Breast epithelium (tissue), 4 donors: ENCODE data around the gene PPP1R15A. TPM values are rescaled to one million over a fixed set of nuclear protein-coding genes. Genes with fewer than 3 reads are reported as not detected.
"Not testable (repeated sequence)": the region's sequence is repeated elsewhere in the genome, so short reads cannot be mapped to it uniquely, and the experiment has no call there.

Experiments
- DNase-seq, 2 donors: peaks; one replicate each; pipeline ENCODE4 v3.0.0-alpha.2; 2019; ENCODE audit warnings: low spot score in 2 of 2
- H3K27ac ChIP-seq, 2 donors: fragments of 200-600 bp; sonication (generic) in 1 of 2; one replicate each; pipeline ENCODE4 v1.5.1; 2016 to 2019; ENCODE audit warnings: mild to moderate bottlenecking in 1 of 2
- H3K27me3 ChIP-seq, 2 donors: fragments of 200-600 bp; sonication (generic) in 1 of 2; one replicate each; pipeline versions ENCODE4 v1.5.1 to v1.6.0; 2017 to 2019; ENCODE audit warnings: control low read depth in 1 of 2, mild to moderate bottlenecking in 1 of 2
- H3K36me3 ChIP-seq: fragments of 200-600 bp; one replicate; pipeline ENCODE4 v1.5.1; 2019
- H3K4me1 ChIP-seq, 2 donors: fragments of 200-600 bp; sonication (generic); one replicate each; pipeline ENCODE4 v1.5.1; 2016 to 2019; ENCODE audit warnings: control low read depth in 1 of 2
- H3K4me3 ChIP-seq, 3 donors: fragments of 200-600 bp; sonication (generic); 1 replicate in 2 of 3; 2 replicates in 1 of 3; pipeline ENCODE4 v1.5.1; 2016 to 2019; ENCODE audit warnings: mild to moderate bottlenecking in 3 of 3, moderate library complexity in 2 of 3
- H3K9me3 ChIP-seq, 2 donors: fragments of 200-600 bp; sonication (generic) in 1 of 2; one replicate each; pipeline ENCODE4 v1.5.1; 2016 to 2019; ENCODE audit warnings: control low read depth in 1 of 2
- CTCF ChIP-seq, 3 donors: fragments of 450-650 bp; IDR thresholded peaks; one replicate each; pipeline ENCODE4 v1.5.1; 2016 to 2017; ENCODE audit warnings: antibody characterized with exemption in 3 of 3, mild to moderate bottlenecking in 3 of 3, moderate library complexity in 3 of 3
- POLR2A ChIP-seq: fragments of 450-650 bp; IDR thresholded peaks from one replicate; pipeline ENCODE4 v1.6.1; 2016; ENCODE audit warnings: antibody characterized with exemption, mild to moderate bottlenecking, moderate library complexity
- POLR2AphosphoS5 ChIP-seq, 3 donors: sonication (generic); formaldehyde crosslinking; IDR thresholded peaks; one replicate each; pipeline ENCODE4 v1.6.1; 2017; ENCODE audit warnings: antibody characterized with exemption in 3 of 3
- intact Hi-C: fragments of 100-400 bp; cut with DNase I; formaldehyde crosslinking; loops from one replicate; pipeline ENCODE4 v1.15.1; 2023; ENCODE audit warnings: low total_unique reads
- total RNA-seq, 3 donors: library from RNA; depleted of rRNA; stranded (reverse); fragments of >200 nt; gene quantifications; one replicate each; pipeline ENCODE4 v1.1.0, GENCODE V29; 2016

PPP1R15A gene
- total RNA-seq, 3 donors from 2014 or later = 59.6 to 74.2 (median 65.4) TPM

GRCh38 chr19:48897181-48897580 is 25.0 kb downstream of the PPP1R15A start:
- TF ChIP-seq CTCF (IDR thresholded peaks at IDR 0.05) (no peak), POLR2AphosphoS5 (IDR thresholded peaks at IDR 0.05) (no peak), POLR2A (no peak)
- Histone ChIP-seq H3K9me3 (no peaks in the 10 kb centered on the region), H3K4me3 (no peak overlapping the region), H3K27ac (no peak overlapping the region), H3K27me3 (no peaks in the 10 kb centered on the region), H3K4me1 (peaks cover 5 to 12% of the 10 kb centered on the region in 2 donors), H3K36me3 (no peaks in the 10 kb centered on the region)
- DNase-seq = no peak
- intact Hi-C loops = no loop called here

GRCh38 chr19:48899386-48899749 is 27.1 kb downstream of the PPP1R15A start:
- intact Hi-C loops, H3K9me3 ChIP-seq, H3K36me3 ChIP-seq, DNase-seq, H3K27me3 ChIP-seq: not testable (repeated sequence)
- Histone ChIP-seq H3K4me3 (peak overlapping the region in 2 of 3 donors; percentile 76 to 83), H3K4me1 (peaks cover 5 to 17% of the 10 kb centered on the region in 2 donors), H3K27ac (peak overlapping the region; percentile 87 to 89)

- intact Hi-C loops = loop anchor here (1.0 kb wide), 1 partner anchor 27 kb away; no protein-coding TSS in a partner anchor
- TF ChIP-seq CTCF (IDR thresholded peaks at IDR 0.05) = peak in 2 of 3 donors; percentile 41 to 42
- peak; percentile 17 for TF ChIP-seq POLR2A
- TF ChIP-seq POLR2AphosphoS5 (IDR thresholded peaks at IDR 0.05) = peak; percentile 51 to 80 (median 74)
- H3K4me1 ChIP-seq = peaks cover 5 to 17% of the 10 kb centered on the region in 2 donors
Observed at GRCh38 chr19:48899781-48900476, 27.7 kb downstream of the PPP1R15A start, which contains the start of gene NUCB1. TSS of gene NUCB1 (plus strand) at chr19:48900312. CDS start at chr19:48900797, 485 bp downstream.

GRCh38 chr19:48900477-48901406 is 28.5 kb downstream of the PPP1R15A start:
- TF ChIP-seq POLR2AphosphoS5 (IDR thresholded peaks at IDR 0.05) = no peak
- TF ChIP-seq POLR2A = no peak
- TF ChIP-seq CTCF (IDR thresholded peaks at IDR 0.05) = no peak
- H3K9me3 ChIP-seq = no peaks in the 10 kb centered on the region
- no peaks in the 10 kb centered on the region for H3K36me3 ChIP-seq
- no peaks in the 10 kb centered on the region for H3K27me3 ChIP-seq
- peak in 1 of 2 donors; percentile 32 for DNase-seq
- H3K4me3 ChIP-seq = peak overlapping the region; percentile 75 to 83 (median 76)
- intact Hi-C loops = loop anchor here (1.0 kb wide), 1 partner anchor 27 kb away; no protein-coding TSS in a partner anchor
- H3K4me1 ChIP-seq = peaks cover 5 to 17% of the 10 kb centered on the region in 2 donors
- H3K27ac ChIP-seq = peak overlapping the region; percentile 87 to 89

More at GRCh38 chr19:48899781-48900476, 27.7 kb downstream of the PPP1R15A start, which contains the start of gene NUCB1:
- H3K9me3 ChIP-seq = no peaks in the 10 kb centered on the region
- H3K27me3 ChIP-seq = no peaks in the 10 kb centered on the region
- peak within 1 kb of the TSS; percentile 87 to 89 for H3K27ac ChIP-seq
- peak within 1 kb of the TSS; percentile 75 to 83 (median 76) for H3K4me3 ChIP-seq
- no peaks in the 10 kb centered on the region for H3K36me3 ChIP-seq
- DNase-seq = peak; percentile 99

- H3K9me3 ChIP-seq, H3K27me3 ChIP-seq, H3K4me3 ChIP-seq, DNase-seq, H3K36me3 ChIP-seq, intact Hi-C loops, H3K27ac ChIP-seq: not testable (repeated sequence)
- peaks cover 5 to 17% of the 10 kb centered on the region in 2 donors for H3K4me1 ChIP-seq
Observed at GRCh38 chr19:48902291-48902690, 30.1 kb downstream of the PPP1R15A start.

GRCh38 chr19:48903788-48904187 is 31.6 kb downstream of the PPP1R15A start:
- H3K9me3 ChIP-seq, DNase-seq, H3K27ac ChIP-seq, H3K36me3 ChIP-seq, intact Hi-C loops, H3K27me3 ChIP-seq, H3K4me3 ChIP-seq: not testable (repeated sequence)
- H3K4me1 ChIP-seq = peaks cover 5 to 17% of the 10 kb centered on the region in 2 donors
